HG03521 (cell line): ENCODE results near the gene NTSR1.

ENCODE experiments used
- ATAC-seq: cut with Tn5 transposase; IDR thresholded peaks from one replicate; pipeline ENCODE4 v1.9.1; 2021; ENCODE audit warnings: mild to moderate bottlenecking, moderate library complexity; ENCODE audit not compliant: unreplicated experiment

NTSR1 gene

GRCh38 chr20:62752671-62753501 is 44.2 kb downstream of the NTSR1 start:
- no peak for ATAC-seq

DNA sequence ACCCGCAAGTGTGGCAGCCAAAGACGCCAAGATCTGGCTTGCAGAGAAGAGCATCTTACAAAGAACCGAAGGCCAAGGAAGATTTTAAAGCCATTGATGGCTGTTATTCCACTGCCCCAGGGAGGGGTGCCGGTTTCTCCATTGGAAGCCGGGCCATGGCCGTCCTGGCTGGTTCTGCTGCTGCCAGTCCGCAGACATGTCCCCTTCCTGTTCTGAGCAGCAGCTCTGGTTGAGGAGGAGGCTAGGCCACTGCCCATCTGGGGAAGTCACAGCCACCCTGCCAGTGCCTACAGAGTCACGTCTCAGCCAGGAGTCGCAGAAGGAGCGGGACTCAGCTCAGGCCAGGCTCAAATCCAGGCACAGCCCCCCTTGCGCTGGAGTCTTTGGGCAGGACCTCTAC is 45.0 kb downstream of the NTSR1 start:
- no peak for ATAC-seq

DNA sequence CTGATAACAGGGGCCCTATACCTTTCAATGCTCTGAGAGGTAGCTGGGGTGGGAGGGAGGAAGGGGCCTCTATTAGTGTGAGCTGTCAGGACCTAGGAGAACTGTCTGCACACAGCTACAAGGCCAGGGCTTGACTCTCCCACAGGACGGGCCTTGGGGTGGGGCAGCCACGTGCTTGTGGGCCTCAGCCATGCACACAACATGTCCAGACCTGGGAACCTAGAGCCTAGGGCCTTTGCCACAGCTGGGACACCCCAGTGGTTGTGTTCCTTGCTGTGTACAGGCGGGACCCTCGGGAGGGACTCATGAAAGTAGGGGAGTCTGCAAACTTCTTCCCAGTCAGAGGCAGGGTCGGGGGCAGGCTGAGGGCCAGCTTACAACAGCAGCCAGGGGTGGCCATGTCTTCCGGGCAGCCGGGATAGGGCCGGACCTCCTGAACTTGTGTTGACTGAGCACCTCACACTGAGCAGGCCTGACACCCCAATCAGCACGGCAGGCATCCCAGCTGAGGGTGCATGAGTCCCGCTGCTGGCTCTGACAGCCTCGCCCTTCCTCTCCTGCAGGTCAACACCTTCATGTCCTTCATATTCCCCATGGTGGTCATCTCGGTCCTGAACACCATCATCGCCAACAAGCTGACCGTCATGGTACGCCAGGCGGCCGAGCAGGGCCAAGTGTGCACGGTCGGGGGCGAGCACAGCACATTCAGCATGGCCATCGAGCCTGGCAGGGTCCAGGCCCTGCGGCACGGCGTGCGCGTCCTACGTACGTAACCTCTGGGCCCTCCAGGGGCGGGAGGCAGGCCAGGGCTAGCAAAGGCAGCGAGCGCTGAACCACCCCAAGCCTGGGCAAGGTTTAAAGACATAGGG is 45.7 kb downstream of the NTSR1 start:
- ATAC-seq: no peak

GRCh38 chr20:62754991-62755356 is 46.3 kb downstream of the NTSR1 start:
- ATAC-seq: no peak

DNA sequence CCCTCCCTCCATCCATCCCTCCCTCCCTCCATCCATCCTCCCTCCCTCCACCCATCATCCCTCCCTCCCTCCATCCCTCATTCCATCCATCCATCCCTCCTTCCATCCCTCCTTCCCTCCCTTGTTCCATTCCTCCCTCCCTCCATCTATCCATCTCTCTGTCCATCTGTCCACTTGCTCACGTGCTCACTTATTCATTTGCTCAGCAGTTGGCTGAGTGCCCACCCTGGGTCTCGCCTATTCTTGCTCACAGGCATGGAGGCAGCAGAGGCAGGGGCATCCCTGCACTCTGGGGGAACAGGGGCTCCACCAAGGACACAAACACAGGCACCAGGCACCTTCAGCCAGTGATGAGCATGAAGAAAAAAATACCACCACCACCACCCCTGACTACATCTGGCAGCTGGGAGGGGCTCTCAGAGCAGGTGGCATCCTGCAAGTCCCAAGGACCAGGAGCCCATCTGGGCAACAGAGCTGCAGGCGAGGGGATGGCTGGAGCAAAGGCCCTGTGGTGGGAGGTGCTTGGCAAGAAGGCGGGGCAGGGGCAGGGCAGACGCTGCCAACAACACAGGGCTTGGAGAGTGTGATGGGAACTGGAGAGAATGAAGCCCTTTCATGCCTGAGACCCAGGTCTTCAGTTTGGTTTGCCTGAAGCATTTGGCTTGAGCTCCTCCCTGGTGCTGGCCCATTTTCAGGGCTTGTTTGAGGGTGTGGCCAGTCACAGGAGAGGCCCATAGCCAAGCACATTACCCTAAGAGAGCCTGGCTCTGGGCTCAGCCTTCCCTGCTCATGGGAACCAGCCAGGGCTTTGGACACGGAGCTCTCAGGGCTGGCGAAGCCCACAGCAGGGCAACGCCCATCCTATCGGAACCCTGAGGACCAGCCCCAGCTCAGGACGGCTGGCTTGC is 47.4 kb downstream of the NTSR1 start:
- no peak for ATAC-seq

- no peak for ATAC-seq
Observed at GRCh38 chr20:62758226-62758912, 49.7 kb downstream of the NTSR1 start.

GRCh38 chr20:62759981-62760431 is 51.4 kb downstream of the NTSR1 start:
- ATAC-seq: no peak

DNA sequence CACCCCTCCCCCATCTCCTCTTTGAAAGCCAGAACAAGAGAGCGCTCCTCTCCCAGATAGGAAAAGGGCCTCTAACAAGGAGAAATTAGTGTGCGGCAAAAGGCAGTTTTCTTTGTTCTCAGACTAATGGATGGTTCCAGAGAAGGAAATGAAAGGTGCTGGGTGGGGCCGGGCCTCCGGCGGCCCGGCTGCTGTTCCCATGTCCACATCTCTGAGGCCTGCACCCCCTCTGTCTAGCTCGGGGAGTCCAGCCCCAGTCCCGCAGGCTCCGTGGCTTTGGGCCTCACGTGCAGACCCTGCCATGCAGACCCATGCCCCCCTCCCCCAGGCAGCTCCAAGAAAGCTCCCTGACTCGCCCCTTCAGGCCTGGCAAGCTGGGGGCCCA is 51.8 kb downstream of the NTSR1 start:
- no peak for ATAC-seq

DNA sequence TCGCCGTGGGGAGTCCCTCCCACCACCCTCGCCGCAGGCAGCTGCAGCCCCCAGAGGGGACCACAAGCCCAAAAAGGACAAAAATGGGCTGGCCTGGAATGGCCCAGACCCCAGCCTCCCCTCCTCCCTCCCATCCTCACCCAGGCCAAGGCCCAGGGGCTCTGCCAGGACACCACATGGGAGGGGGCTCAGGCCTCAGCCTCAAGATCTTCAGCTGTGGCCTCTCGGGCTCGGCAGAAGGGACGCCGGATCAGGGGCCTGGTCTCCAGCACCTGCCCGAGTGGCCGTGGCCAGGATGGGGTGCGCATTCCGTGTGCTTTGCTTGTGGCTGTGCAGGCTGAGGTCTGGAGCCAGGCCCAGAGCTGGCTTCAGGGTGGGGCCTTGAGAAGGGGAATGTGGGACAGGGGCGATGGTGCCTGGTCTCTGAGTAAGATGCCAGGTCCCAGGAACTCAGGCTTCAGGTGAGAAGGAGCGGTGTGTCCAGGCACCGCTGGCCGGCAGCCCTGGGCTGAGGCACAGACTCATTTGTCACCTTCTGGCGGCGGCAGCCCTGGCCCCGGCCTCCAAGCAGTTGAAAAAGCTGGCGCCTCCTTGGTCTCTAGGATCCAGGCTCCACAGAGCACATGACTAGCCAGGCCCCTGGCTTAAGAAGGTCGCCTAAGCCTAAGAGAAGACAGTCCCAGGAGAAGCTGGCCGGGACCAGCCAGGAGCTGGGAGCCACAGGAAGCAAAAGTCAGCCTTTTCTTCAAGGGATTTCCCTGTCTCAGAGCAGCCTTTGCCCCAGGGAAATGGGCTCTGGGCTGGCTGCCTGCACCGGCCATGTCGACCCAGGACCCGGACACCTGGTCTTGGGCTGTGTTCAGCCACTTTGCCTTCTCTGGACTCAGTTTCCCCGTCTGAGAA is 52.5 kb downstream of the NTSR1 start:
- ATAC-seq: no peak

DNA sequence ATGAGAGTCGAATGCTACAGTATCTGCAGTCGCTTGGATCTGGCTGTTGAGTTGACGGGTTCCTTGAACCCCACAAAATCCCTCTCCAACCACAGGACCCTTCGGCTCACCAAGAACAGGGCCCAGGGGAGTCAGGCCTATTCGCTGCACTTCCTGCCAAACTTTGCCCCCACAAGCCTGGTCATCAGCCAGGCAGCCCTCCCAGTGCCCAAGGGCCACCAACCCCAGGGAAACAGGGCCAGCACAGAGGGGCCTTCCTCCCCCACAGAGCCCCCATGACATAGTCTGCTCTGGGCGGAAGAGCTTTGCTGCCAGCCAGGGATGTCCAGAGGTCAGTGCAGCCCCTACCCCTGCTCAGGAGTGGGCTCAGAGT is 53.1 kb downstream of the NTSR1 start:
- no peak for ATAC-seq

DNA sequence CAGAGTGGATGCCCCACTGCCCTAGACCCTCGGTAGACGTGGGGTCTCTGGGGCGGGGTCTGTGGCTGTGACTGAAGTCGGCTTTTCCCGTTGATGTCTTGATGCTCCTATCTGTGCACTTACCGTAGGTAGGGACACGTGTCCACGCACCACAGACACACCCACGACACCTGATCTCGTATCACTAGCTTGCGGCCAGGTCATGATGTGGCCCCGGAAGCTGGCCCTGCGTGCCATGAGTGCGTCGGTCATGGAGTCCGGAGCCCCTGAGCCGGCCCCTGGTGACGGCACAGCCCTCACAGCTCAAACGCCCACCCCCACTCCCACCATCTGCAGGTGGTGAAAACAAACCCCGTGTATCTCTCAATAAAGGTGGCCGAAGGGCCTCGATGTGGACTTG is 53.7 kb downstream of the NTSR1 start:
- no peak for ATAC-seq

GRCh38 chr20:62762801-62763368 is 54.2 kb downstream of the NTSR1 start:
- ATAC-seq: no peak

DNA sequence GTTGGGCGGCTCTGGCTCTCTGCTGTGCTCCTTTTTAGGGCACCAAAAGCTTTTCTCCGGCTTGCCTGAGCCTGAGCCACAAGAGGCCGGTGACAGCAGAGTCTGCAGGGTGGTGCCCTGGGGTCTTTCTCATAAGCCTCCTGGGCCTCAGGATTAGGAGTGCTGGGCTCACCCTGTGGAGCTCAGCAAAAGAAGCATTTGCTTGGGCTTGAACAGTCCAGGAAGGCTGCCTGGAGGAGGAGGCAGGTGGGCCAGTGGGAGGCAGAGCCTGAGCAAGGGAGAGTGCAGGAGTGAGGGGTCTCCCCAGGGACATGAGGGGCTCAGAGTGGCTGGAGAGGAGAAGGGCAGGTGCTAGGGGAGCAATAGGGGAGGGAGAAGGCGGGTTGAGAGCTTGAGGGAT is 54.8 kb downstream of the NTSR1 start:
- ATAC-seq: no peak

GRCh38 chr20:62764156-62764935 is 55.7 kb downstream of the NTSR1 start:
- no peak for ATAC-seq

- no peak for ATAC-seq
Observed at GRCh38 chr20:62765021-62765420, 56.4 kb downstream of the NTSR1 start.

DNA sequence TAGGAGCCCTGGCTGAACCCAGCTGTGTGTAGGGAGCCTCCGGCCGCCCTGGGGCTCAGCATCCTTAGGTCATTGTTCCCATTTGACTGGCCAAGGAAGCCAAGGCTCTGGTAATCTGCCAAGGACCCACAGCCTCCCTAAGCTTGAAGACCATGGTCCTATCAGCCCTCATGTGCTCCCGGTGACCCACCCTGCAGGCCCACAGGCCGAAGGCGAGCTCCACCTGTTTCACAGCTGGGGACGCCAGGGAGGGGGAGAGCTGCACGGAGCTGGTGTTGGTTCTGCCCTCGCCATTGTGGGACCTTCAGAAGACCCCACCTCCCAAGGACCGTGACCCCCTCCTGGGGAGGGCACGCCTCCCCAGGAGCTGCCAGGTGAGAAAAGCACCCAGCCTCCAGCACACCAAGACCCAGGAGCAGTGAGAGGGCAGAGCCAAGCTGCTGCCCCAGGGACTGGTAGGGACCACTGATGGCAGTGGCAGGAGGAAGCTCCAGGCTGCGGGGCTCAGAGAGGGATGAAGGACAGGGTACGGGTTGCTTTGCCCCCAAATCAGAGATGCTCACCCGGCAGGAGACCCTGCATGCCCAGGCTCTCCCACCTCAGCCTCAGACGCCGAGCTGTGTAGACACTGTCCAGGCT is 56.9 kb downstream of the NTSR1 start:
- no peak for ATAC-seq

- ATAC-seq: no peak
Observed at GRCh38 chr20:62766071-62766450, 57.4 kb downstream of the NTSR1 start.

- no peak for ATAC-seq
Observed at GRCh38 chr20:62766716-62767115, 58.1 kb downstream of the NTSR1 start.
